Stimulated activated naive B cell treated with anti-CD40 and anti-IgM and Interleukin-4, amounts not matched to agents 10 μg/mL and 1 μg/mL and 100 μg/mL, for 72 hours (primary cell): ENCODE results near the gene ITPR2.
"Not testable (repeated sequence)": the region's sequence is repeated elsewhere in the genome, so short reads cannot be mapped to it uniquely, and the experiment has no call there.

ENCODE experiments used
- ATAC-seq, 2 donors: fragments of 150-1000 bp; cut with Tn5 transposase; replicated peaks; 2 replicates each; pipeline ENCODE4 v1.10.0; 2021; ENCODE audit warnings: moderate library complexity in 1 of 2
- DNase-seq: peaks from one replicate; pipeline ENCODE4 v3.0.0; 2021
- H3K27ac Mint-ChIP-seq: one replicate; pipeline ENCODE4 v1.8.0; 2022; ENCODE audit warnings: mild to moderate bottlenecking, mixed read lengths
- H3K27me3 Mint-ChIP-seq, 2 donors: one replicate each; pipeline ENCODE4 v1.8.0; 2022; ENCODE audit warnings: mixed read lengths in 2 of 2
- H3K36me3 Mint-ChIP-seq, 2 donors: one replicate each; pipeline ENCODE4 v1.8.0; 2022; ENCODE audit warnings: mixed read lengths in 2 of 2, mild to moderate bottlenecking in 1 of 2
- H3K4me1 Mint-ChIP-seq, 2 donors: one replicate each; pipeline ENCODE4 v1.8.0; 2022; ENCODE audit warnings: mixed read lengths in 2 of 2, mild to moderate bottlenecking in 1 of 2
- H3K4me3 Mint-ChIP-seq, 2 donors: one replicate each; pipeline ENCODE4 v1.8.0; 2022; ENCODE audit warnings: mild to moderate bottlenecking in 2 of 2, mixed read lengths in 2 of 2, moderate library complexity in 1 of 2
- H3K9me3 Mint-ChIP-seq, 2 donors: one replicate each; pipeline ENCODE4 v1.8.0; 2022; ENCODE audit warnings: mixed read lengths in 2 of 2, mild to moderate bottlenecking in 1 of 2

ITPR2 gene

GRCh38 chr12:26688344-26688904 lies 144.6 kb downstream of the ITPR2 start:
- no peak for DNase-seq
- H3K4me1 Mint-ChIP-seq: peaks cover 0 to 1% of the 10 kb centered on the region in 2 donors
- H3K4me3 Mint-ChIP-seq: no peak overlapping the region
- peaks cover 29 to 44% of the 10 kb centered on the region in 2 donors for H3K36me3 Mint-ChIP-seq
- H3K27me3 Mint-ChIP-seq: no peaks in the 10 kb centered on the region
- no peak overlapping the region for H3K27ac Mint-ChIP-seq
- ATAC-seq: no peak
- no peaks in the 10 kb centered on the region for H3K9me3 Mint-ChIP-seq

DNA sequence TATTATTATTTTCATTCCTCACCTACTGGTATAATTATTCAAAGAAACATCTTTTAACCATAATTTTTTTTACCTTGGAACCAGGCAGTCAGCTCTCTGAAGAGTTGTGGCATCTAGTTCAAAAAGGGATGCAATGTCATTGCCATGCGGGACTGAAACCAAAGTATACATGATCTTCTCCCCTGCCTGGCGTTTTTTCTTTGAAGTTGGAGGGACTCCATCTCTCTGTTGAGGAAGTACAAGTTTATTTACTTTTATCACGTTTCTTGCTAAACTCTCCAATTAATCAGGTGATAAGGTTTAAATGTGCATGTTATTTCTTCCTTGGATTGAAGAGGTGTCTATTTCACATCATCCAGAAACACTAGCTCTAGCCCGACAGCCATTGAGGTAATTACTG lies 146.6 kb downstream of the ITPR2 start:
- Mint-ChIP-seq H3K27me3 (no peaks in the 10 kb centered on the region), H3K36me3 (peaks cover 30 to 43% of the 10 kb centered on the region in 2 donors), H3K27ac (no peak overlapping the region), H3K4me3 (no peak overlapping the region), H3K9me3 (no peaks in the 10 kb centered on the region), H3K4me1 (peaks cover 0 to 1% of the 10 kb centered on the region in 2 donors)
- ATAC-seq (no peak), DNase-seq (no peak)

GRCh38 chr12:26684101-26684500 lies 148.9 kb downstream of the ITPR2 start:
- Mint-ChIP-seq H3K27me3 (no peaks in the 10 kb centered on the region), H3K9me3 (no peaks in the 10 kb centered on the region), H3K36me3 (peaks cover 28 to 40% of the 10 kb centered on the region in 2 donors), H3K27ac (no peak overlapping the region), H3K4me1 (no peaks in the 10 kb centered on the region), H3K4me3 (no peak overlapping the region)
- ATAC-seq (no peak), DNase-seq (no peak)

- Mint-ChIP-seq H3K36me3 (peaks cover 27 to 38% of the 10 kb centered on the region in 2 donors), H3K27me3 (no peaks in the 10 kb centered on the region), H3K27ac (no peak overlapping the region), H3K4me1 (no peaks in the 10 kb centered on the region), H3K9me3 (no peaks in the 10 kb centered on the region), H3K4me3 (no peak overlapping the region)
- no peak for ATAC-seq
- DNase-seq: no peak
These were observed 149.6 kb downstream of the ITPR2 start for GRCh38 chr12:26683443-26683842.

DNA sequence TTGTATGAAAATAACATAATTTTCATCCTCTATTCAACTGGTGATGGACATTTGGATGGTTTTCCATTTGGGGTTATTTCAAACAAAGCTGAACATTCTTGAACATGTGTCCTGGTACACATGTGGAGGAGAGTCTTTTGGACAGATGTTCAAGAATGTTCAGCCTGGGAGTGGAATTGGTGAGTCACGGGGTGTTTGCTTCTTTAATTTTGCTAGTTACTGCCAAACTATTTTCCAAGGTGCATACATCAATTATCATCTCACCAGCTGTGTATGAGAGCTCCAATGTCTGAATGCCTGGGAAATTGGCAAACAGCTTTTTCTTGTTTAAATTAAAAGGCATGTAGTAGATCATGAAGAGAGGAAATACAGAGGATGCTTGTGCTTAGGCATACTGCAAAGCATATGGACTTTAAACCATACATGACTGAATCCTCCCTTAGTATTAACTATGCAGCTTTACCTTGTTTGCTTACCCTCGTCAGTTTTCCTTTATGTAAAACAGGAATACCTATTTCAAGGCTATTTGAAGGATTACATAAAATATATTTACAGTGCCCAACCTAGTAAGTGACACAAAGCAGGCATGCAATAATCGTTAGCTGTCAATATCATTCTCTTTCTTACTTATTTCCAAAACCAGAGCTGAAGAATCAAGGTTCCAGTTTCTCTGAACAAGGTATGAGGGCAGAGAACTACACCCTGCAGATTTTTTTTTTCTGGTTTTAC lies 152.1 kb downstream of the ITPR2 start:
- H3K4me1 Mint-ChIP-seq: no peaks in the 10 kb centered on the region
- no peaks in the 10 kb centered on the region for H3K27me3 Mint-ChIP-seq
- DNase-seq (no peak), ATAC-seq (no peak)
- no peak overlapping the region for H3K27ac Mint-ChIP-seq
- no peak overlapping the region for H3K4me3 Mint-ChIP-seq
- H3K36me3 Mint-ChIP-seq: peaks cover 14 to 27% of the 10 kb centered on the region in 2 donors
- H3K9me3 Mint-ChIP-seq: no peaks in the 10 kb centered on the region

GRCh38 chr12:26678697-26679660 lies 154.0 kb downstream of the ITPR2 start:
- no peak overlapping the region for H3K27ac Mint-ChIP-seq
- no peaks in the 10 kb centered on the region for H3K27me3 Mint-ChIP-seq
- H3K9me3 Mint-ChIP-seq: no peaks in the 10 kb centered on the region
- H3K36me3 Mint-ChIP-seq: peaks cover 10 to 18% of the 10 kb centered on the region in 2 donors
- DNase-seq: no peak
- no peak for ATAC-seq
- no peaks in the 10 kb centered on the region for H3K4me1 Mint-ChIP-seq
- no peak overlapping the region for H3K4me3 Mint-ChIP-seq

- H3K9me3 Mint-ChIP-seq, H3K27ac Mint-ChIP-seq, H3K4me1 Mint-ChIP-seq, ATAC-seq, H3K27me3 Mint-ChIP-seq, H3K4me3 Mint-ChIP-seq, DNase-seq: not testable (repeated sequence)
- peaks cover 16 to 27% of the 10 kb centered on the region in 2 donors for H3K36me3 Mint-ChIP-seq
These were observed 161.5 kb downstream of the ITPR2 start for GRCh38 chr12:26671487-26671886.

DNA sequence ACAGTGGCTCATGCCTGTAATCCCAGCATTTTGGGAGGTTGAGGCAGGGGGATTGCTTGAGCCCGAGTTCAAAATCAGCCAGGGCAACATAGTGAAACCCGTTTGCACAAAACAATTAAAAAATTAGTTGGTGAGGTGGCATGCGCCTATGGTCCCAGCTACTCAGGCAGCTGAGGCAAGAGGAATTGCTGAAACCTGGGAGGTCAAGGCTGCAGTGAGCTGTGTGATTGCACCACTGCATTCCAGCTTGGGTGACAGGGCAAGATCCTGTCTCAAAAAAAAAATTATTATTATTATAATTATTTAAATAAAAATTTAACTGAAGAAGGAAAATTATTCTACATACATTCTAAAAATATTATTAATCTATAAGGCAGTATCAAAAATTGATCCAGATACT lies 164.1 kb downstream of the ITPR2 start:
- H3K36me3 Mint-ChIP-seq: peaks cover 20 to 40% of the 10 kb centered on the region in 2 donors

GRCh38 chr12:26668230-26668629 lies 164.8 kb downstream of the ITPR2 start:
- Mint-ChIP-seq H3K9me3 (peaks cover 0 to 3% of the 10 kb centered on the region in 2 donors), H3K4me1 (no peaks in the 10 kb centered on the region), H3K4me3 (no peak overlapping the region), H3K27ac (no peak overlapping the region), H3K36me3 (peaks cover 24 to 43% of the 10 kb centered on the region in 2 donors), H3K27me3 (no peaks in the 10 kb centered on the region)
- DNase-seq (no peak), ATAC-seq (no peak)

More for the DNA sequence above, 164.1 kb downstream of the ITPR2 start:
- Mint-ChIP-seq H3K4me1 (no peaks in the 10 kb centered on the region), H3K27me3 (no peaks in the 10 kb centered on the region), H3K4me3 (no peak overlapping the region), H3K27ac (no peak overlapping the region), H3K9me3 (peaks cover 0 to 3% of the 10 kb centered on the region in 2 donors)
- DNase-seq (no peak), ATAC-seq (no peak)

DNA sequence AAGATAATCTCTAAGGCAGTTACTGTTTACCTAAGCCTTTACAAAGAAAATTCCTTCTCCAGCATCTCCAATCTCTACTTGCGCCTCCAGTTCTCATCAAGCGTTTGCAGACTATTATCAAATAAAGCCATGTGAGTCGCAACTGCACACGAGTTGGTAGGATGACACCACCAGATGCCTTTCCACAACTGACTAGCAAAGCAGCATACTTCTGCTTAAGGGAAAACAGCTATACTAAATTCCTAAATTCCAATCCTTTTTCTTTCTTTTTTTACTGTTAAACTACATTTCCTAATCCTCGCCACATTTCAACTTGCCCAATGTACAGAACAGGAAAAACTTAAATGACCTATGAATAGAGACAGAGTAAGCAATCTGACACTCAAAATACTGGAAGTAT lies 166.7 kb downstream of the ITPR2 start:
- H3K27ac Mint-ChIP-seq: no peak overlapping the region
- H3K4me3 Mint-ChIP-seq: no peak overlapping the region
- no peak for ATAC-seq
- H3K27me3 Mint-ChIP-seq: no peaks in the 10 kb centered on the region
- H3K9me3 Mint-ChIP-seq: no peaks in the 10 kb centered on the region
- H3K36me3 Mint-ChIP-seq: peaks cover 21 to 44% of the 10 kb centered on the region in 2 donors
- no peaks in the 10 kb centered on the region for H3K4me1 Mint-ChIP-seq
- no peak for DNase-seq

DNA sequence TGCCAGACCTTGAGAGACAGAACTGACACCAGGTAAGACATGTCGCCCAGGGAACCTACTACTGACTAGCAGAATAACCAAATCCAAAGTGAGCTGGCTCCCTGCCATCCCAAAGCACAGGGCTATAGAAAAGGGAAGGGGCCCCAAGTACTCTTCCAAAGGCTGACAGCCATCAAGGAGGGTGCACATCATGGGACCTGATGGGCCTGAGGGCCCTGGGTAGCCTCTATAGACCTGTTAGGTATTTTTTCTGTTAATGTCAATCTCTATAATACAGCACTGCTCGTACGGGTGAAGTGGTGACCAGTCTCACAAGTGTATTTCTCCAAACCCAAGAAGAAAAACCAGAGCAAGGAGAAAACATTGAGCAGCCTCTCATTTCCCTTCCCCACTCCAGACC lies 171.6 kb downstream of the ITPR2 start:
- DNase-seq (no peak), ATAC-seq (no peak)
- no peak overlapping the region for H3K27ac Mint-ChIP-seq
- no peaks in the 10 kb centered on the region for H3K9me3 Mint-ChIP-seq
- H3K27me3 Mint-ChIP-seq: no peaks in the 10 kb centered on the region
- no peaks in the 10 kb centered on the region for H3K4me1 Mint-ChIP-seq
- H3K4me3 Mint-ChIP-seq: no peak overlapping the region
- peaks cover 28 to 50% of the 10 kb centered on the region in 2 donors for H3K36me3 Mint-ChIP-seq

DNA sequence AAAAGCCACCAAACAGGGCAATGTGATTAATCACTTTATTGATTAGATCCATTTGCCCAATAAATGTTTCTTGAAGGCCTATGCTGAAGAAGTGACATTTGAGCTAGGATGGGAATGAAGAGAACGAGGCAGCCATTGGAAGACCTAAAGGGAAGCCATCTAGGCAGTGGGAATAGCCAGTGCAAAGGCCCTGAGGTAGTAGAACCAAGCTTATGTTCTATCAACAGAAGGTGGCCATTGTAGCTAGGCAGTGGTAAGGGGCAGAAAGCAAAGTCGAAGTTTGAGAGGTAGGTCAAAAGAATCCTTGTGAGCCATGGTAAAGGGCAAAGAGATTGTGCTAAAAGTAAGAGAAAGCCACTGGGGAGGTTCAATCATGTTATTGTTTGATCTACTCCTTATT lies 173.1 kb downstream of the ITPR2 start:
- no peaks in the 10 kb centered on the region for H3K4me1 Mint-ChIP-seq
- no peaks in the 10 kb centered on the region for H3K27me3 Mint-ChIP-seq
- no peak for ATAC-seq
- H3K4me3 Mint-ChIP-seq: no peak overlapping the region
- H3K9me3 Mint-ChIP-seq: no peaks in the 10 kb centered on the region
- peaks cover 30 to 44% of the 10 kb centered on the region in 2 donors for H3K36me3 Mint-ChIP-seq
- H3K27ac Mint-ChIP-seq: no peak overlapping the region
- no peak for DNase-seq

DNA sequence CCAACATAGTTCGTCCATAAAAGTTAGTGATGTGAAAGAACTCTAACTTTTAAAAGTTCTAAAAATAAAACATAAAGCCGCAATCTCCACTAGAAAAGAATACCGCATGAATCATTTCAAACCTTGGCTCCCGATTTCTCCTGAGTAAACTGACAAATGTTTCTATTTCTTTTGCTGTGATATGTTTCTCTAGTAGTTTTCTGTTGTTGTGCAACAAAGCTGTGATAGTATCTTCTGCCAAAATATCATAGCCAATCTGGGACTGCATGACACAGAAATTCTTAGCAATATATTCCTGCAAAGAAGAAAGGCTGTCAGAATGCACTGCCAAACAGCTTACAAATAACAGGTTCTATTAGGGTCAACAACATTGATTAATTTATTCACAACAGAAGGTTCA lies 174.0 kb downstream of the ITPR2 start:
- Mint-ChIP-seq H3K27me3 (no peaks in the 10 kb centered on the region), H3K4me1 (no peaks in the 10 kb centered on the region), H3K9me3 (no peaks in the 10 kb centered on the region), H3K27ac (no peak overlapping the region), H3K4me3 (no peak overlapping the region), H3K36me3 (peaks cover 33 to 49% of the 10 kb centered on the region in 2 donors)
- no peak for DNase-seq
- no peak for ATAC-seq

- no peak overlapping the region for H3K4me3 Mint-ChIP-seq
- no peak overlapping the region for H3K27ac Mint-ChIP-seq
- peaks cover 52 to 68% of the 10 kb centered on the region in 2 donors for H3K36me3 Mint-ChIP-seq
- DNase-seq: no peak
- ATAC-seq: no peak
- no peaks in the 10 kb centered on the region for H3K27me3 Mint-ChIP-seq
- peaks cover 0 to 4% of the 10 kb centered on the region in 2 donors for H3K4me1 Mint-ChIP-seq
- H3K9me3 Mint-ChIP-seq: peaks cover 0 to 3% of the 10 kb centered on the region in 2 donors
These were observed 178.4 kb downstream of the ITPR2 start for GRCh38 chr12:26654623-26655022.
